Neural progenitor cell (in vitro differentiated cells): Measurements from ENCODE around the gene TNFSF12. TPM values are rescaled to one million over a fixed set of nuclear protein-coding genes. Genes with fewer than 3 reads are reported as not detected.

Experiments
- DNase-seq: peaks from one replicate; pipeline ENCODE4 v3.0.0-alpha.2; 2016; ENCODE audit warnings: low spot score
- H2AFZ ChIP-seq: fragments of 200-600 bp; sonication (generic); replicated peaks from 2 replicates; pipeline ENCODE4 v1.6.1; 2016; ENCODE audit warnings: antibody characterized with exemption
- H3F3A ChIP-seq: fragments of 200-600 bp; sonication (generic); 2 replicates; pipeline ENCODE4 v1.6.1; 2016; ENCODE audit warnings: antibody characterized with exemption, low read depth
- H3K27ac ChIP-seq: fragments of 200-600 bp; sonication (generic); 2 replicates; pipeline ENCODE4 v1.5.1; 2016; ENCODE audit warnings: mild to moderate bottlenecking
- H3K27me3 ChIP-seq: fragments of 200-600 bp; sonication (generic); 2 replicates; pipeline ENCODE4 v1.6.1; 2016; ENCODE audit warnings: mild to moderate bottlenecking, moderate library complexity
- H3K36me3 ChIP-seq: fragments of 200-600 bp; sonication (generic); 2 replicates; pipeline ENCODE4 v1.5.1; 2016
- H3K4me1 ChIP-seq: fragments of 200-600 bp; sonication (generic); 2 replicates; pipeline ENCODE4 v1.6.1; 2016; ENCODE audit warnings: mixed run types
- H3K4me2 ChIP-seq: fragments of 200-600 bp; sonication (generic); 2 replicates; pipeline ENCODE4 v1.6.1; 2016
- H3K4me3 ChIP-seq: fragments of 200-600 bp; sonication (generic); 2 replicates; pipeline ENCODE4 v1.5.1; 2016
- H3K79me2 ChIP-seq: fragments of 200-600 bp; sonication (generic); 2 replicates; pipeline ENCODE4 v1.6.1; 2016; ENCODE audit warnings: low read depth
- H3K9ac ChIP-seq: fragments of 200-600 bp; sonication (generic); 2 replicates; pipeline ENCODE4 v1.6.1; 2016
- H3K9me3 ChIP-seq: fragments of 200-600 bp; sonication (generic); 2 replicates; pipeline ENCODE4 v1.5.1; 2016; ENCODE audit warnings: low read depth
- H4K20me1 ChIP-seq: fragments of 200-600 bp; sonication (generic); 2 replicates; pipeline ENCODE4 v1.6.1; 2016; ENCODE audit warnings: low read depth
- H3K27ac Mint-ChIP-seq: 3 replicates; pipeline ENCODE4 v1.8.0; 2021; ENCODE audit warnings: mixed read lengths
- H3K27me3 Mint-ChIP-seq: 2 replicates; pipeline ENCODE4 v1.8.0; 2022; ENCODE audit warnings: low read depth, mild to moderate bottlenecking, inconsistent platforms, moderate library complexity, mixed read lengths; ENCODE audit not compliant: insufficient read depth
- H3K36me3 Mint-ChIP-seq: 3 replicates; pipeline ENCODE4 v1.8.0; 2021; ENCODE audit warnings: mixed read lengths
- H3K4me1 Mint-ChIP-seq: 3 replicates; pipeline ENCODE4 v1.8.0; 2021; ENCODE audit warnings: mixed read lengths
- H3K4me3 Mint-ChIP-seq: 3 replicates; pipeline ENCODE4 v1.8.0; 2021; ENCODE audit warnings: mild to moderate bottlenecking, moderate library complexity, mixed read lengths
- H3K9me3 Mint-ChIP-seq: 3 replicates; pipeline ENCODE4 v1.8.0; 2020; ENCODE audit warnings: mixed read lengths
- CTCF ChIP-seq: fragments of 200-600 bp; sonication (generic); IDR thresholded peaks from 2 replicates; pipeline ENCODE4 v1.5.1; 2017; ENCODE audit warnings: antibody characterized with exemption, mild to moderate bottlenecking
- EZH2 ChIP-seq: fragments of 200-600 bp; sonication (generic); IDR thresholded peaks from 2 replicates; pipeline ENCODE4 v1.6.1; 2017; ENCODE audit warnings: antibody characterized with exemption, mild to moderate bottlenecking, moderate library complexity
- EZH2phosphoT487 ChIP-seq: fragments of 200-600 bp; sonication (generic); IDR thresholded peaks from 2 replicates; pipeline ENCODE4 v1.6.1; 2017; ENCODE audit warnings: antibody characterized with exemption
- total RNA-seq: library from RNA; depleted of rRNA; stranded (reverse); fragments of >200 nt; gene quantifications from 2 replicates; pipeline ENCODE4 v1.2.3, GENCODE V29; 2015; ENCODE audit warnings: low replicate concordance

The TNFSF12 gene
- total RNA-seq, 1 donor from 2014 or later = 0.75 TPM

GRCh38 chr17:7552621-7553051 lies 3.8 kb downstream of the TNFSF12 start:
- no peaks in the 10 kb centered on the region for H3K79me2 ChIP-seq
- no peak overlapping the region for H3K4me3 ChIP-seq
- TF ChIP-seq CTCF = no peak
- TF ChIP-seq EZH2 = no peak
- TF ChIP-seq EZH2phosphoT487 = no peak
- no peaks in the 10 kb centered on the region for H3K36me3 ChIP-seq
- no peaks in the 10 kb centered on the region for H4K20me1 ChIP-seq
- H2AFZ ChIP-seq = no peak overlapping the region
- peaks cover 20% of the 10 kb centered on the region for H3K27me3 Mint-ChIP-seq
- peaks cover 14% of the 10 kb centered on the region for H3K4me1 Mint-ChIP-seq
- H3K9ac ChIP-seq = no peak overlapping the region
- H3K4me3 Mint-ChIP-seq = no peak overlapping the region
- no peak overlapping the region for H3K27ac ChIP-seq
- no peaks in the 10 kb centered on the region for H3K36me3 Mint-ChIP-seq
- no peaks in the 10 kb centered on the region for H3K9me3 Mint-ChIP-seq
- peaks cover 37% of the 10 kb centered on the region for H3F3A ChIP-seq
- no peak overlapping the region for H3K27ac Mint-ChIP-seq
- H3K4me1 ChIP-seq = peaks cover 9% of the 10 kb centered on the region
- no peak overlapping the region for H3K4me2 ChIP-seq
- no peak for DNase-seq
- H3K27me3 ChIP-seq = peaks cover 15% of the 10 kb centered on the region
- H3K9me3 ChIP-seq = no peaks in the 10 kb centered on the region

- Mint-ChIP-seq H3K27ac (no peak overlapping the region), H3K9me3 (no peaks in the 10 kb centered on the region), H3K36me3 (no peaks in the 10 kb centered on the region), H3K4me1 (peaks cover 15% of the 10 kb centered on the region), H3K27me3 (peaks cover 16% of the 10 kb centered on the region), H3K4me3 (peak overlapping the region; percentile 12)
- TF ChIP-seq CTCF (no peak), EZH2phosphoT487 (no peak), EZH2 (no peak)
- Histone ChIP-seq H3K4me3 (no peak overlapping the region), H3K27me3 (peaks cover 8% of the 10 kb centered on the region), H3K79me2 (no peaks in the 10 kb centered on the region), H2AFZ (no peak overlapping the region), H3K4me2 (no peak overlapping the region), H3K36me3 (no peaks in the 10 kb centered on the region), H3K9ac (no peak overlapping the region), H3K9me3 (no peaks in the 10 kb centered on the region), H3K4me1 (peaks cover 13% of the 10 kb centered on the region), H4K20me1 (no peaks in the 10 kb centered on the region), H3K27ac (no peak overlapping the region), H3F3A (peaks cover 38% of the 10 kb centered on the region)
- DNase-seq = no peak
Measured at GRCh38 chr17:7553356-7553755, 4.5 kb downstream of the TNFSF12 start.

- Mint-ChIP-seq H3K27me3 (peaks cover 6% of the 10 kb centered on the region), H3K27ac (no peak overlapping the region), H3K9me3 (no peaks in the 10 kb centered on the region), H3K4me1 (peaks cover 26% of the 10 kb centered on the region), H3K36me3 (no peaks in the 10 kb centered on the region), H3K4me3 (peak overlapping the region; percentile 25)
- Histone ChIP-seq H3K4me1 (peaks cover 22% of the 10 kb centered on the region), H3K79me2 (no peaks in the 10 kb centered on the region), H3K36me3 (no peaks in the 10 kb centered on the region), H3K9ac (no peak overlapping the region), H3K4me3 (no peak overlapping the region), H2AFZ (no peak overlapping the region), H3K27me3 (no peaks in the 10 kb centered on the region), H3K4me2 (no peak overlapping the region), H3K27ac (no peak overlapping the region), H3F3A (peaks cover 32% of the 10 kb centered on the region), H4K20me1 (no peaks in the 10 kb centered on the region), H3K9me3 (no peaks in the 10 kb centered on the region)
- TF ChIP-seq EZH2phosphoT487 (no peak), CTCF (peak; percentile 40)
- DNase-seq = no peak
Measured at GRCh38 chr17:7555320-7555948, 6.6 kb downstream of the TNFSF12 start.
